SK-N-SH treated with all-trans-retinoic acid at 6 μM for 48 hours (cell line): Measurements from ENCODE around the gene HTR6.

Experiments used
- ATAC-seq: fragments of 200-7000 bp; cut with Tn5 transposase; 3 replicates; pipeline ENCODE4 v1.9.1; 2020; ENCODE audit warnings: mild to moderate bottlenecking, moderate library complexity
- ARNTL ChIP-seq: fragments of 450-650 bp; formaldehyde crosslinking; IDR thresholded peaks from 2 replicates; pipeline ENCODE4 v1.5.0; 2020; ENCODE audit warnings: low read depth, mild to moderate bottlenecking, moderate library complexity, borderline replicate concordance
- BACH2 ChIP-seq: fragments of 250-450 bp; sonication (Bioruptor Pico); IDR thresholded peaks from 2 replicates; pipeline ENCODE4 v1.9.0; 2021; ENCODE audit warnings: mild to moderate bottlenecking, borderline replicate concordance
- CSDC2 ChIP-seq: fragments of 250-450 bp; sonication (Bioruptor Pico); IDR thresholded peaks from 2 replicates; pipeline ENCODE4 v1.5.0; 2020; ENCODE audit warnings: mild to moderate bottlenecking, moderate library complexity
- ESRRG ChIP-seq: fragments of 250-450 bp; sonication (Bioruptor Pico); IDR thresholded peaks from 2 replicates; pipeline ENCODE4 v1.6.1; 2021; ENCODE audit warnings: mild to moderate bottlenecking
- GLIS3 ChIP-seq: fragments of 250-450 bp; sonication (Bioruptor Pico); IDR thresholded peaks from 2 replicates; pipeline ENCODE4 v1.5.0; 2020; ENCODE audit warnings: mild to moderate bottlenecking, moderate library complexity
- ISL1 ChIP-seq: fragments of 250-450 bp; sonication (Bioruptor Pico); IDR thresholded peaks from 2 replicates; pipeline ENCODE4 v2.1.2; 2022; ENCODE audit warnings: mild to moderate bottlenecking, moderate library complexity
- OSR1 ChIP-seq: fragments of 250-450 bp; sonication (Bioruptor Pico); IDR thresholded peaks from 2 replicates; pipeline ENCODE4 v1.8.0; 2022; ENCODE audit warnings: moderate library complexity, mild to moderate bottlenecking, inconsistent platforms
- PATZ1 ChIP-seq: fragments of 250-450 bp; sonication (Bioruptor Pico); IDR thresholded peaks from 2 replicates; pipeline ENCODE4 v1.8.0; 2020; ENCODE audit warnings: mild to moderate bottlenecking, moderate library complexity, borderline replicate concordance
- POU6F1 ChIP-seq: fragments of 250-450 bp; sonication (Bioruptor Pico); IDR thresholded peaks from 2 replicates; pipeline ENCODE4 v1.8.0; 2021; ENCODE audit warnings: low read depth, mild to moderate bottlenecking, moderate library complexity, borderline replicate concordance
- PPARA ChIP-seq: fragments of 250-450 bp; sonication (Bioruptor Pico); IDR thresholded peaks from 2 replicates; pipeline ENCODE4 v1.5.0; 2020; ENCODE audit warnings: mild to moderate bottlenecking, borderline replicate concordance
- RARB ChIP-seq: fragments of 250-450 bp; sonication (Bioruptor Pico); IDR thresholded peaks from 2 replicates; pipeline ENCODE4 v1.8.0; 2021; ENCODE audit warnings: mild to moderate bottlenecking, moderate library complexity
- TCF4 ChIP-seq: fragments of 250-450 bp; sonication (Bioruptor Pico); IDR thresholded peaks from 2 replicates; pipeline ENCODE4 v1.8.0; 2021; ENCODE audit warnings: mild to moderate bottlenecking, moderate library complexity, borderline replicate concordance
- TOX ChIP-seq: fragments of 250-450 bp; sonication (Bioruptor Pico); IDR thresholded peaks from 2 replicates; pipeline ENCODE4 v1.8.0; 2021; ENCODE audit warnings: mild to moderate bottlenecking, moderate library complexity, borderline replicate concordance
- ZC3H10 ChIP-seq: fragments of 250-450 bp; sonication (Bioruptor Pico); IDR thresholded peaks from 2 replicates; pipeline ENCODE4 v1.5.1; 2021; ENCODE audit warnings: mild to moderate bottlenecking, moderate library complexity
- ZFP30 ChIP-seq: fragments of 450-650 bp; formaldehyde crosslinking; IDR thresholded peaks from 2 replicates; pipeline ENCODE4 v1.5.0; 2022; ENCODE audit warnings: mild to moderate bottlenecking, moderate library complexity
- ZNF70 ChIP-seq: fragments of 450-650 bp; formaldehyde crosslinking; IDR thresholded peaks from 2 replicates; pipeline ENCODE4 v1.5.0; 2020; ENCODE audit warnings: mild to moderate bottlenecking, moderate library complexity
- ZNF8 ChIP-seq: fragments of 450-650 bp; formaldehyde crosslinking; IDR thresholded peaks from 2 replicates; pipeline ENCODE4 v1.5.0; 2020; ENCODE audit warnings: mild to moderate bottlenecking, moderate library complexity
- TF ChIP-seq, protein P1 (sequence below): fragments of 250-450 bp; sonication (Bioruptor Pico); IDR thresholded peaks from 2 replicates; pipeline ENCODE4 v1.5.0; 2020; ENCODE audit warnings: mild to moderate bottlenecking, moderate library complexity
- TF ChIP-seq, protein P2 (sequence below): fragments of 250-450 bp; sonication (Bioruptor Pico); IDR thresholded peaks from 2 replicates; pipeline ENCODE4 v1.5.1; 2020; ENCODE audit warnings: low read depth, mild to moderate bottlenecking, moderate library complexity

The HTR6 gene

DNA sequence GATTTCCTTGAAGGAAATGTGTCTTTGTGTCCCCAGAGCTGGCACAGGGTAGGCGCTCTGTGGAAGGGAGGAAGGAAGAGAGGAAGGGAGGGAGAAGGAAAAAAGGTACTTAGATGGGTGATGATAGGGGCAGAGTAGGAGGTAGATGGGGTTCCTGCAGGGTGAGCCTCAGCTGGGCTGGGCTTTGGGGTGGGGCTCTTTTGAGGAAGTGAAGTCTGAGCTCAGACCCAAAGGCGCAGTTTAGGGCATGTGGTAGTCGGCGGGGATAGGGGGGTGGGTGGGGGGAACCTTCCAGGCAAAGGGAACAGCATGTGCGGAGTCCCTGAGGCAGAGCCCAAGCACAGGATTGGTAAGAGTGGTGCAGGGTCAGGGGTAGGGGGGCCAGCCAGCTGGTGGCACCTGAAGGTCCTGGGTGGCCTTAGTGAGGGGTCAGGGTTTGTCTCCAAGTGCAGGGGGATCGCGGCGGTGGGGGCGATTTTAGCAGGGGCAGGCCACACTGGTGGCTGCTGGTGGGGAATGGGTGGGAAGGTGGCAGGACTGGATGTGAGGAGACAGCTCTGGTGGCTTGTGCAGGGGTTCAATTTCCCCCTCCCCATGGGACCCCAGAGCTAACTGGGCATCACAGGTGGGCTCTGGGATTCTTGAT is 8.4 kb upstream of the HTR6 start:
- no peak for TF ChIP-seq RARB
- TF ChIP-seq ZFP30 (CRISPR knock-in tag): no peak
- no peak for TF ChIP-seq ZNF70 (CRISPR knock-in tag)
- TF ChIP-seq TCF4: no peak
- no peak for TF ChIP-seq ZNF8 (CRISPR knock-in tag)
- no peak for TF ChIP-seq TOX
- TF ChIP-seq PPARA (CRISPR knock-in tag): no peak
- no peak for TF ChIP-seq OSR1
- no peak for TF ChIP-seq ZC3H10 (CRISPR knock-in tag)
- no peak for TF ChIP-seq ARNTL (CRISPR knock-in tag)
- TF ChIP-seq, protein P1, sequence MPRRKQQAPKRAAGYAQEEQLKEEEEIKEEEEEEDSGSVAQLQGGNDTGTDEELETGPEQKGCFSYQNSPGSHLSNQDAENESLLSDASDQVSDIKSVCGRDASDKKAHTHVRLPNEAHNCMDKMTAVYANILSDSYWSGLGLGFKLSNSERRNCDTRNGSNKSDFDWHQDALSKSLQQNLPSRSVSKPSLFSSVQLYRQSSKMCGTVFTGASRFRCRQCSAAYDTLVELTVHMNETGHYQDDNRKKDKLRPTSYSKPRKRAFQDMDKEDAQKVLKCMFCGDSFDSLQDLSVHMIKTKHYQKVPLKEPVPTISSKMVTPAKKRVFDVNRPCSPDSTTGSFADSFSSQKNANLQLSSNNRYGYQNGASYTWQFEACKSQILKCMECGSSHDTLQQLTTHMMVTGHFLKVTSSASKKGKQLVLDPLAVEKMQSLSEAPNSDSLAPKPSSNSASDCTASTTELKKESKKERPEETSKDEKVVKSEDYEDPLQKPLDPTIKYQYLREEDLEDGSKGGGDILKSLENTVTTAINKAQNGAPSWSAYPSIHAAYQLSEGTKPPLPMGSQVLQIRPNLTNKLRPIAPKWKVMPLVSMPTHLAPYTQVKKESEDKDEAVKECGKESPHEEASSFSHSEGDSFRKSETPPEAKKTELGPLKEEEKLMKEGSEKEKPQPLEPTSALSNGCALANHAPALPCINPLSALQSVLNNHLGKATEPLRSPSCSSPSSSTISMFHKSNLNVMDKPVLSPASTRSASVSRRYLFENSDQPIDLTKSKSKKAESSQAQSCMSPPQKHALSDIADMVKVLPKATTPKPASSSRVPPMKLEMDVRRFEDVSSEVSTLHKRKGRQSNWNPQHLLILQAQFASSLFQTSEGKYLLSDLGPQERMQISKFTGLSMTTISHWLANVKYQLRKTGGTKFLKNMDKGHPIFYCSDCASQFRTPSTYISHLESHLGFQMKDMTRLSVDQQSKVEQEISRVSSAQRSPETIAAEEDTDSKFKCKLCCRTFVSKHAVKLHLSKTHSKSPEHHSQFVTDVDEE (CRISPR knock-in tag): no peak
- no peak for TF ChIP-seq ESRRG
- TF ChIP-seq ISL1 (CRISPR knock-in tag): no peak
- TF ChIP-seq GLIS3 (CRISPR knock-in tag): no peak
- TF ChIP-seq CSDC2: no peak
- no peak for ATAC-seq

GRCh38 chr1:19656780-19657466 is 7.8 kb upstream of the HTR6 start:
- no peak for TF ChIP-seq PATZ1 (CRISPR knock-in tag)
- TF ChIP-seq CSDC2: no peak
- TF ChIP-seq ZC3H10 (CRISPR knock-in tag): no peak
- TF ChIP-seq, all 23 proteins: peak for 0
- ATAC-seq: no peak

- ATAC-seq: no peak
- TF ChIP-seq BACH2 (CRISPR knock-in tag) (no peak), OSR1 (no peak), POU6F1 (CRISPR knock-in tag) (no peak), TOX (no peak), RARB (no peak), ZNF8 (CRISPR knock-in tag) (no peak), TCF4 (no peak), PATZ1 (CRISPR knock-in tag) (no peak), ESRRG (no peak), ISL1 (CRISPR knock-in tag) (no peak), ARNTL (CRISPR knock-in tag) (no peak), GLIS3 (CRISPR knock-in tag) (no peak)
- TF ChIP-seq, protein P1 (CRISPR knock-in tag): no peak
- TF ChIP-seq, protein P2, sequence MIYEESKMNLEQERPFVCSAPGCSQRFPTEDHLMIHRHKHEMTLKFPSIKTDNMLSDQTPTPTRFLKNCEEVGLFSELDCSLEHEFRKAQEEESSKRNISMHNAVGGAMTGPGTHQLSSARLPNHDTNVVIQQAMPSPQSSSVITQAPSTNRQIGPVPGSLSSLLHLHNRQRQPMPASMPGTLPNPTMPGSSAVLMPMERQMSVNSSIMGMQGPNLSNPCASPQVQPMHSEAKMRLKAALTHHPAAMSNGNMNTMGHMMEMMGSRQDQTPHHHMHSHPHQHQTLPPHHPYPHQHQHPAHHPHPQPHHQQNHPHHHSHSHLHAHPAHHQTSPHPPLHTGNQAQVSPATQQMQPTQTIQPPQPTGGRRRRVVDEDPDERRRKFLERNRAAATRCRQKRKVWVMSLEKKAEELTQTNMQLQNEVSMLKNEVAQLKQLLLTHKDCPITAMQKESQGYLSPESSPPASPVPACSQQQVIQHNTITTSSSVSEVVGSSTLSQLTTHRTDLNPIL (CRISPR knock-in tag): no peak
Measured at GRCh38 chr1:19657511-19657910, 7.2 kb upstream of the HTR6 start.
